HG03139 (cell line): ENCODE data around the gene ROR1.

Experiments used
- ATAC-seq: cut with Tn5 transposase; IDR thresholded peaks from one replicate; pipeline ENCODE4 v1.9.1; 2021; ENCODE audit not compliant: unreplicated experiment

ROR1 gene

GRCh38 chr1:63903947-63904610 lies 130.3 kb downstream of the ROR1 start:
- ATAC-seq, result no peak

- ATAC-seq, result no peak
Measured at GRCh38 chr1:63904826-63905225, 131.0 kb downstream of the ROR1 start.

- ATAC-seq, result no peak
Measured at GRCh38 chr1:63906047-63906704, 132.4 kb downstream of the ROR1 start.

DNA sequence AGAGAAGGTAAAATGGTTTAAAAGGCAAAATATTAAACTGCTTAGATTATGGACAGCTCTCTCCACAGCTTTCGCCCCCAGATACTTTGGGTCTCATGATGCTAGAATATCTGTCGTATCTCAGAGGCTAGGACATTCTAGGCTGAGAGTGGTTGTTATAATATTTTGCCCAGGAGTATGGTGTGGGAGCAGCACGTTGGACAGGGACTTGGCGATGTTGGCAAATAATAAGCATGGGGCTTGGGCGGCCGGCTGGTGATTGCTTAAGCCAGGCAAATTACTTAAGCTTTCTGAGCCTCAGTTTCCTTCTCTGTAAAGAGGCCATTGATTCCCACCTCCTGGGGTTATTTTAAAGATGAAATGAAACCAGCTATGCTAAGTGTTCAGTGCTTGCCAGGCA lies 133.2 kb downstream of the ROR1 start:
- no peak for ATAC-seq

- no peak for ATAC-seq
Measured at GRCh38 chr1:63908016-63908415, 134.2 kb downstream of the ROR1 start.

DNA sequence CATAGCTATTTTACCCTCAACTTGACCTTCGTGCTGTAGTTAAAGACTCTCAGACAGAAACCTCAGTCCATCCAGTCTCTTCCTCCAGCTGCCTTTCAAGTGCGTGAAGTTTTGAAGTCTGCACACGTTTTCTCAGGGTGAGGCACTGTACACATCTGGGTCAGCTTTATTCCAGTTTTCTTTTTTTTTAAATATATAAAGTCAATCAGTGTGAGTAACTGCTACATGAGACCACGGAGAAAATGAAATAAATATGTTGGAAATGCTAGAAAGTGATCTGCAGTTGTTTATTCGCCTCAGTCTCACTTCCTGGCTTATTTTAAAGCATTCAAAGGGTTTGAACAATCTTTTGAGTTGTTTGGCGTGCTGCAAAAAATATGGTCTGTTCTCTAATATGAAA lies 135.7 kb downstream of the ROR1 start:
- ATAC-seq, result no peak

GRCh38 chr1:63911049-63911448 lies 137.2 kb downstream of the ROR1 start:
- no peak for ATAC-seq

DNA sequence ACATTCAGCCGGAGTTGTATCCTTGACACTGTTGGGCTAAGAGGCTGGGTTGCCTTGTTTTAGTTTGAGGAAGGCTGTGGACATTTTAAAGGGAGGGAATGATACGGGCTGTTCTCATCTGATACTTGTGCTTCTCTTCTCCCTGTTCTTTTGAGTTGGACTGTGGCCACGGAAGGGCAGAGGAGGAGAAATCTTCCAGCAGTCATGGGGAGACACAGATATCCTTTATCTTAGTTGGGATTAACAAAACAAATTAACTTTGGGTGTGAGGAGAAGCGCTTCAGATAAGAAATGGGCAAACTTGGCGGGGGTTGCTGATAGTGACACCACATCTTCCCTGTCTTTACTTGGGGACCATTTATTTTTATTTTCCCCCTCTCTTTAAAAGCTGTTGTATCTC lies 138.8 kb downstream of the ROR1 start:
- ATAC-seq, result no peak

GRCh38 chr1:63913533-63913932 lies 139.7 kb downstream of the ROR1 start:
- no peak for ATAC-seq

DNA sequence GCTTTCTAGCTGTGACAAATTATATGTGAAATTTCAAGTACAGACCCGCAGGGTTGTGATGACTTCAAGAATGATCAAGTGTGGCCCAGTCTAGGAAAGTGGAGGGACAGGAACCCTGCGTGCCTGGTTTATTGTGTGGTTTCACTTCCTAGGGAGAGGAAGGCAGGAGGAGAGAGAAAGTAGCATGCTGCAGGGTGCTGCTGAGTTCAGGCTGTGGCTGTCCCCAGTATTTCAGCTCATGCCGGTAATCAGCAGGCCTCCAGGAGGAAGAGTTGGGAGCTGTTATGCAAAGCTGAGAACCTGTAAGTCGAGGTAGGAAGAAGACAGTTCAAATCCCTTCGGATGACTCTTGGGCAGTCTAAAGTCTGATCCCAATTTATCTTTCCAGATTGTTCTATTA lies 140.4 kb downstream of the ROR1 start:
- no peak for ATAC-seq

DNA sequence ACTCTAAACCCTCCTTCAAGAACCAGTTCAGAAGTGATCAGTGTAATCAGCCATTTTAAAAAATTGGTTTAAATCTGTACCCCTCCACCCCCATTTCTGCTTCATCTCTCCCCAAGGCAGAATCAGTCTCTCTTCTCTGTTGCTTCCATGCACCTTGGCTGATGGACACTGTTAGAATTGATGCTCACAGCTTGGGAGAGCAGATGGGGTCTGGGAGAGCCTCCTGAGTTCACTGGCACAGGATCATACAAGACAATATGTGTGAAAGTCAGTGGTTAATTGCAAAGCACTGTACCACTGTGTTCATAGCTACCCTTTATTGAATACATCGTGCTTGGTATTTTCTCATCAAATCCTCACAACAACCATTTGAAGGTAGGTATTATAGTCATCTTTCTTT lies 140.9 kb downstream of the ROR1 start:
- ATAC-seq, result no peak

DNA sequence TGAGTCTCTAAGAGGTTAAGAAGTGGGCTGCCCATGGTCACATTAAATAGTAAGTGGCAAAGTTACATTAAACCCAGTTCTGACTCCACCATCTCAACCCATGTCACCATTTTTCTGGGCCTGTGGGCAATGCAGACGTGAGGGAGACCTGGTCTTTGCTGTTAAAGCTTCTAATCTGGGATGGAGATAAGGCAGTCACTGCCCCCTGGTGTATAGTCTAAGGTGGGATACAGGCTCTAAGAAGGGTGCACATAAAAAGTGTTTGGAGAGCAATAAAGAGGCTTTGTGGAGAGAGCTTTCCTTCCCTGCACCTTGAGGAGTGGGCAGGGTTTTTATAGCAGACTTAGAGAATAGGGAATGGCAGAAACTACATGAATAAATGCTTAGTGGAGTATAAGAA lies 141.3 kb downstream of the ROR1 start:
- ATAC-seq, result no peak

DNA sequence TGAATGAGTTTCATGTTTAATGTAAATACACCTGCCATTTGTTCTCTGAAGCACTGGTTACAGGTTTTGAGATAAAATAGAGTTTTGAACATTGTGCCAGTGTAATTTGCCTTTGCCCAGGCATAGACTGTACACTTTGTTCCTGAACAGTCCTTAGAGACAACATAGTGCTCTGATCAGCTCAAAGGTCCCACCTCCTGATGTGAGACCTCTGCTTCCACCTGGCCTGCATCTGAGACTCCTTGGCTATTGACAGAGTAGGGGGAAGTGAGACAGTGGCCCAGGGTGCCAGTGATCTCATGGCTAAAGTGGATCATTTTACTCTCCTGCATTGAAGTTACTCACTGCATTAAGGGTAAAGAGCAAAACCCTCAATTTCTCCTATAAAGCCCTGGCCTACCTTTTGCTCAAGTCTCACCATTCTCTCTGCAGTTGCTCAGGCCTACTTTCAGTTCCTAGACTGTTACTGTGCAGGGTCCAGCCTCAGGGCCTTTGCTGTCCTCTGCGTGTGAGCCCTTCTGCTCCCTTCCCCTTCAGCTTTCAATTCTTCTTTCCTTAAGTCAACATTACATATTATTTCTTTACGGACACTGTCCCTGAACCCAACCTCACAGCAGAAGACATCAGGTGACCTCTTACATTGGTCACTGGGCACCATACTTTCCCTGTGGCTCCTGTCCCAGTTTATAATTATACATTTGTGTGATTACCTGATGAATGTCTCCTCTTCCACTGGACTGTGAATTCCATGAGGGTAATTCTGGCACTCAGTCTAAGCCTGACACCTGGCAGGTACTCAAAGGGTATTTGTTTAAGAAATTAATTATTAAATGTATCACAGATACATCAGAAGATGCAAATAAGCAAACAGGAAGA lies 142.9 kb downstream of the ROR1 start:
- no peak for ATAC-seq

DNA sequence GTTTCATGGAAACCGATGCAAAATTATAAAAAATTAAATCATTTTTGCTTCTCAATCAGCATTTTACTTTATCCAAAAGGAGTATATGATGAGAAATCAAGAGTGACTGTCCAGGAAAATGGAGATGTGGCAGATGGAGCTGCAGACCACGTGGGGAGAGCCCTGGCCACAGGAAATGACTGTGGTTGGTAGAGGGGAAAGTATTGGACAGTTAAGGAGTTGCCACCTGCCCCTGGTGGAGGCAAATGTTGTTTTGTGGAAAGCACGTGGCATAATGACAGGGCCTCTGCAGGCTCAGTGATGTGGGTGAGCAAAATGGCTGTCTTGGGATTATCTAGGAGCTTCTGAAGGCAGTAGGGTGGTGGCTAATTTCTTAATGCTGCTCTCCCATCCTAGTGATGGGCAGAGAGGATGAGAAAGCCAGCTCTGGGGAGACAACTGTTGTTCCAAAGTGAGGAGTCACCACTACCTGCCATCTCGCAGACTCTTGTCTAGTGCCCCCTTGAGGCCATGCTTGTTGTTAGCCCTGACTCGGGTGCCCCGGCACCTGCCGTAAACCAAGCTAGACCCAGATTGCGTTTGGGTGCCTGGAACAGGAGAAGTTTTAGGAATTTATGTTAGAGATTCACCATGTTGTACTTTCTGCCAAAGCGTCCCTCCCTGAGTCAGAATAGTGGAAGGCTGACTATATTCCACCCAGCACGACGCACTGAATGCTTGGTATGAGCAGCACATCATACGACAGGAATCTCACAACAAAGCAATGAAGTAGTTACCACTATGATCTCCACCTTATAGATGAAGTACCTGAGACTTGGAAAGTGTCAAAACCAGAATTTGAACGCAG lies 144.0 kb downstream of the ROR1 start:
- no peak for ATAC-seq

DNA sequence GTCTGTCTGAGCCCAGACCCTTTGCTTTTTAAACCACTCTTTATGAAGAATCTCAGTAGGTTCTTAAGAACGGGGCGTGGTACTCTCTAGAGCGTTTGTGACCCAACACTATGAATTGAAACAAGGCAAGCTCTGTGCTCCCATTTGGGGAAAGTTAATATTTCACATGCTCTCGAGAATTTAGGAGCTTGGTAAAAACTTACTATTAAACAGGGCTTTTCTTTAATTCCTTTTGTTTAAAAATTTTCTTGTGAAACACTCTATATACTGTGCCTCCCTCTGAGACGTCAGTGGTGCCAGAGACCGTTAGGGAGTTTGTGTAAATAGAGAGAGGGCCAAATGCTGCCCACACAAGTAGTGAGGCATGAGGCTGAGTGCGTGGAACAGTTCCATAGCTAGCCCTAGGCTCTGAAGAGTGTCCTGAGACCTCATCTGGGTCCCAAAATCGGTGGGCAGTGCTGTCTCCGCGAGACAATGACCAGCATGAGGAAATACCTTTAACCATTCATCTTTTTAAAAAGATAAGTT lies 144.7 kb downstream of the ROR1 start:
- ATAC-seq, result no peak

DNA sequence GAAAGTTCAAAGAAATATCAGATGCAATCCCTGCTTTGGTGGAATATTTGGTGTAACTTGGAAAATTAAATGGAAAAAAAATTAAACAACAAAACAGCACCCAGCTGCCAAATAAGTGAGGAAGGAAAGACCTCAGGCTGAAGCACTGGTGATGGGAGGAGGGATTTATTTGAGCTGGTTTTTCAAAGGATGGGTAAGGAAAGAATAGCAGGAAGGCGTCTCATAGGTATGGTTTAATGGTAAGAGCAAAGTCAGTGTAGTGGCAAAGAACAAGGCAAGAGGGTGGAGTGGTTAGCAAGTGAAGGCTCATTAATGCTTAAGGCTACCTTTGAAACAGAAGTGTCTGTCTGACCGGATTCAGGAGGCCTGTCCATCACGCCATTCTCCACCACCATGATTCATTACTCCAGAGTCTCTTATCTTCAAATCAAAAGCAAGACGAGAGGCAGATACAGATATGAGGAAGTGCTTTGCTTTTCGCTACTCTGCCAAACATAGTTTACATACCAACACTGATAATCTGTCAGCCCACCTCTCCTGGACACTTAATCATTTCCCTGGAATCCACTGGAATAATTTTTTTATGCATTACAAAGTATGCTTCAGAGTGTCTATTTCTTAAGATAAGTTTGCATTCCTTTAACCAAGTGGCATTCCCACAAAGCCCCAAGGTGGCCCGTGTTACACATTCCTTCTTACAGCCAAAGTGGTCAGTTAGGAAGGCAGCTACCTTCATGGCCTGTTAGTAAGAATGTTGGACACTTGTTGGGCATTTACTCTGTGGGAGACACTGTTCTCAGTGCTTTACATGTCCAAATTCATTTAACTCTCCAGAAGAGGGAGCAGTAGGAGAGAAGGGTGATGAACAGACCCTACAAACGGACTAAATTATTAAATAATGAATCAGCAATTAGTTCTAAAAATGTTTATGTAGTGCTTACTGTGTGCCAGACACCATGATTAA lies 146.6 kb downstream of the ROR1 start:
- no peak for ATAC-seq

- no peak for ATAC-seq
Measured at GRCh38 chr1:63921359-63921758, 147.5 kb downstream of the ROR1 start.

- no peak for ATAC-seq
Measured at GRCh38 chr1:63921802-63922201, 148.0 kb downstream of the ROR1 start.

GRCh38 chr1:63922848-63923247 lies 149.0 kb downstream of the ROR1 start:
- no peak for ATAC-seq

DNA sequence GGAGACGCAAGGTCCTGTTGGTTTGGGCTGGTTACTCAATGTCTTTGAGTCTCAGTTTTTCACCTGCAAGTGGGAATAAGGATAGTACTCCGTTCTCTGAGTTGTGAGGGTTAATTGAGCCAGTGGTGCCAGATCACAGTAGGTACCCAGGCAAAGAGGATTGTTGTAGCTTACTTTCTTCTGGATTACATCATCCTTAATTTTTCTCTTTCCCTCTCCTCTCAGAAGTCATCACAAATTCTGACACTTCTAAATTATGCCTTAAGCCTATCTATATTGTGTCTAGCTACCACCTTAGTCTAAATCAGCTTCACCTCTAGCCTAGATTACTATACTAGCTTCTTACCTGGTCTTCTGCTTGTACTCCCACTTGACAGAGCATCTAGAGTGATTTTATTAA lies 149.5 kb downstream of the ROR1 start:
- ATAC-seq, result no peak
